ENCODE results near the gene RGS6.

Gene RGS6

GRCh38 chr14:72404998-72405397, 472.8 kb downstream of the RGS6 start:
- no peak for DNase-seq (ENCODE audit: low read depth)

DNA sequence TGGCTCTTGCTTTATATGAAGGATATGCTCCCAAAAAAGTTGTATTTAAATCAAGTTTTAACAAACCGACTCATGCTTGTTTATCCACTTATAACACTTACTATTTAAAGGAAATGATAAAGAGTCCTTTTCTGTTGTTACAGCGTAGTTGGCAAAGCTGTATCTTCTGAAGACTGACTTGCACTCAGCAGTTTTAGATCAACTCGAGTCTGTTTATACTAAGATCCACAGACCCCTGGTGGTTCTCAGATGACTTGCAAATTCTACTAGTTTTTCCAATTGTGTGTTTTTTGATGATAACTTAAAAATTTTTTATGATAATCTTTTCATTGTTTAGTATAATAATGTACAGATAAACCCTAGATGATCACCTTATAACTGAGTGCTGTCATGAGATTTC, 475.8 kb downstream of the RGS6 start:
- DNase-seq (ENCODE audit: low read depth) = no peak

DNA sequence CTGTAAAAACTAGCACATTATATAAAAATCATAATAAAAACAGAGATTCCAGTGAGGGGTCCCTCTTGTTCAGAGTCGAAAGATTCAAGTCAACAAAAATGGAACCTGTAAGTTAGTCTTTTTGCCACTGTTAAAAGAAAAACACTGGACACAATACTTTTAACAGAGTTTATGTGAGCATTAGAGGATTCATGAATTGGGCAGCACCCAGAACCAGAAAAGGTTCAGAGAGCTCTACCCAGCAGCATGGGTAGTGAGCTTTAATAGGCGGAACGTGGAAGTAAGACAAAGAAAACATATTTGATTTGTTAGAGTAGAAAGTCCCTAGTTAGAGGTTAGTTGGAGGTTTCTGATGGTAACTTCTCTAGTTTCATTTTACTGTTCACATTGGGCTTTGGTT, 476.8 kb downstream of the RGS6 start:
- DNase-seq (ENCODE audit: low read depth) = no peak

GRCh38 chr14:72416081-72416849, 484.0 kb downstream of the RGS6 start:
- DNase-seq (ENCODE audit: low read depth) = no peak

DNA sequence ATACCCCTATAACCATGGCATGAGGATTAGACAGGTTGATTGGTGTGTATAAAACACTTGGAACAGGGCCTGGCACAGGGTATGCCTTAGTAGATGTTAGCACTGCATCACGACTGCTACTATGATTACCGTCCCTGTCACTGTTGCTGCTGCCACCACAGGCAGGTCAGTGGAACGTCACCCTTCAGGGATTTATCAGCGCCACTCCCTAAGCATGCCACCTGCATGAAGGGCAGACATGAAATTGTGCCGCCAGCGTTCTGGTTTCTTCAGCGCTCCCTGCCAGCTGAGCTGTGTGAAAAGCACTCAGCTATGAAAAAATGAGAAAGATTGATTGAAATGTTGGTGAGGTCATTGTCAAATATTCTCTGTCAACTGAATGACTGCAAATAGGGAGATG, 484.7 kb downstream of the RGS6 start:
- DNase-seq (ENCODE audit: low read depth) = no peak

- no peak for DNase-seq (ENCODE audit: low read depth)
Measured at GRCh38 chr14:72418806-72419205, 486.6 kb downstream of the RGS6 start.

DNA sequence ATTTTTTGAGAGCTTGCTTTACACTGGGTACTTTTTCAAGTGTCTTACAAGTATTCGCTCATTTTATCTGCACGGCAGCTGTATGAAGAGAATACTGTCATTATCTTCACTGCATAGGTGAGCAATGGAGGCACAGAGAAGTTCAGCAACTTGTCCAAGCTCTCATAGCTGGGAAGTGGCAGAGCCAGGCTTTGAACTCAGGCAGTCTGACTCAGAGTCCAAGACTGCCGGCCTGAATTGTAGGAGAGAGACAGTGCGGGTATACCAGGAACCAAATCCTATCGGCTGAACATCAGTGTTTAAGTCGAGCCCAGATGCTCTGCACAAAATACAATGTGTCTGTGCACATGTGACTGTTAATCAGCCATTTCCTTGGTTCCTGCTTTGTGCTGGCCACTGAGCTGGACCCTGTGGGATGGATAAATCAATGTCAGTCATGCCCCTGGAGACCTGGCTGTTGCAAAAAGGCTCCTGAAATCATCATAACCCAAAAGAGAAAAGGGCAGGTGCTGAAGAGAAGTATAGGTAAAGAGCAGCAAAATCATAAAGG, 487.1 kb downstream of the RGS6 start:
- no peak for DNase-seq (ENCODE audit: low read depth)

DNA sequence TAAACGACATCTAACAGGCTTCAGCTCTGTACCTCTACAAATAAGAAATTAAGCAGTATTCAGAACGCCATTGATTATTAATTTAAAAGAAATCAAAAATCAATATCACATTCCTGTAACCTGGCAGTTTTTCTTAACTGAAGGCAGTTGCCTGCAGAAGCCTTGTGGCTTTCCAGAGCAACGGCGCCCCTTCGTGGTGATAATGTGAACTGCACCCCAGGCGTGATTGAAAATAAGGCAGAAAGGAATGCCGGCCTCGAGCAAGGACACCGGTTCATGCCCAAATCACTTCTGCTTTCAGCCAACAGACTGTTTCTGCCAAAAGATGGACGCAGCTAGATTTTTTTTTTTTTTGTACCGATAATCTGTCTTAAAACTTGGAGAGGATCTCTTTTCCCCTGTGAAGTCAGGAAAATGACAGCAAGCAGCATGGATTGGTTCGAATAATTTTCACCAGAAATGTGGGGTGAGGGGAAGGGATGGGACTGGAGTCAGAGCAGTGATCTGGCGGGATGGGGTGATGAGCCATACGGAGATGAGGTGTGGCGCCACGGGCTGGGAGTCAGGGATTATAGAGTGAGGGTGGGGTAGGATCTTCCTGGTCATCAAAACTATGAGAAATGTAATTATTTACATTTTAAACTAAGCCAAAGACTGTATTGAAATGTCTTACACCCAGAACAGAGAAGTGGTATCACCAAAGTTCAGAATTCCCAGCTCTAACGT, 488.7 kb downstream of the RGS6 start:
- DNase-seq (ENCODE audit: low read depth) = peak; percentile 59

DNA sequence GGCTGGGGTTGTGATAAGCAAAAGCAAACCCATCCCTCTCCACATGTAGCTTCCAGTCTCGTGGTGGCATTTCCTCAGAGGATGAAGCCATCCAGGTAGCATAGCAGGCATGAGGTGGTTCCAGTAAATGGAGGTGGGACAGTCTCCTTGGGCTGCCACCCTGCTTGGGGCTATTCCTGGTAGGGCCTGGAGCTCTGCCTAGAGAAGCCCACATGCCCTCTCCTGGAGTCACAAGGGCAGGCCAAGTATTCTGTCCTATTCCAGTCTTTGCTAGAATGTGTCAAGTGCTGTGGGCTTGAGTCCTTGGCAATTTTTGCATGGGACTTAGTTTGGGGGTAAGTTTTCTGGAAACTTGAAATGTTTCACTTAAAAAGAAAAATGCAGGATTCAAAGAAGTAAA, 491.7 kb downstream of the RGS6 start:
- DNase-seq (ENCODE audit: low read depth) = no peak

GRCh38 chr14:72430457-72430856, 498.2 kb downstream of the RGS6 start:
- no peak for DNase-seq (ENCODE audit: low read depth)

- no peak for DNase-seq (ENCODE audit: low read depth)
Measured at GRCh38 chr14:72432748-72433147, 500.5 kb downstream of the RGS6 start.

- DNase-seq (ENCODE audit: low read depth) = peak; percentile 39
Measured at GRCh38 chr14:72433511-72433910, 501.3 kb downstream of the RGS6 start.

DNA sequence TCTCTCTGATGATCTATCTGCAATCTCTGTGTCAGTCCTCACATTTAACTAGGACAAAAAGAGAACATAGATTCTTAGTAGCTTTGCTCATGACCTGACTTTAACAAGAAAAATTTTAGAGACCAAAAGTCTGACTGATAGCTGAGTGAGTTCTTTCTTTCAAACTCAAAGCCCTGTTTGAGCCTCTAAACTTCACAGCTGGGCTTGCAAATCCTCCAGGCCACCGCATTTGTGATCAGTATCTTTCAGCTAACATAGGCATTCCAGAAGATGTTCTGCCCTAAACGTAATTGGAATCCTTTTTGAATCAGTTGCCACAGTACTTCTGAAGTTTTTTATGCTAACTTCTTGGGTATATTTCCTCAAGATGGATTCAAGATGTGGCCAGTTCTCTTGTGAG, 502.6 kb downstream of the RGS6 start:
- DNase-seq (ENCODE audit: low read depth) = peak; percentile 27

DNA sequence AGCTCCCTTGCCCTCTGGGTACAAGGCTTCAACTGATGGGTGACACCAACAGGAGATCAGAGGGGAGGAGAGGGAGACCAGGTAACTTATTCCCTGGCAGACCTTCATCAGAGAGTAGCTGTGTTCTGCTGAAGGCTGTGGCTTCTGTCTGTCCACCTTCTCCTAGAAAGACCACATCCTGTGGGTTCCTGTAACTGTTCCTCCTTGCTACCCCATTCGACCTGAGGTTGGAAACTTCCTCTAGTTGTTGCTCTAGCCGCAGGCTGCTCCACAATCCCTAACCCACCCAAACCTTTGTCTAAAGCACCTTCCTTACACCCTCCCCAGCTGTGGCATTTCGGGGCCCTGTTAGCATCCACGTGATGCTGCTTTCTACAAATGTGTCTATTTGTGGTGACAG, 507.5 kb downstream of the RGS6 start:
- DNase-seq (ENCODE audit: low read depth) = no peak

DNA sequence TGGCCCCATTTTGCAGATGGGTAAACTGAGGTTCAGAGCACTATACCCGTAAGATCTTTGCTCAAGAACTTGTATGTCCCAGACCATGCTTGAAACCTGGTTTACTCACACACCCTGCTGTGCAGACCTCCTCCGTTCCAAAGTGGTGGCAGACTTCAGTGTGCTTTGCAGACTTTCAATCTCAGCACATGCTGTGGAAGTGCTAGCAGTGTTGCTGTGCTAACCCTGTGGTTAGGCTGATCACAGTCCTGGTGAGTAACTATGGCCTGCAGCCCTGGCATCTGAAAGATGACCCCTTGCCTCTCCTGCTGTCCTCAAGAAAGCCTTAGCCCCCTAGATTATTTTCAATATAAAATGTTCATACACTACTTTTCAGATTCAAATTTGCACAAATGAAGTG, 511.0 kb downstream of the RGS6 start:
- DNase-seq (ENCODE audit: low read depth) = no peak

DNA sequence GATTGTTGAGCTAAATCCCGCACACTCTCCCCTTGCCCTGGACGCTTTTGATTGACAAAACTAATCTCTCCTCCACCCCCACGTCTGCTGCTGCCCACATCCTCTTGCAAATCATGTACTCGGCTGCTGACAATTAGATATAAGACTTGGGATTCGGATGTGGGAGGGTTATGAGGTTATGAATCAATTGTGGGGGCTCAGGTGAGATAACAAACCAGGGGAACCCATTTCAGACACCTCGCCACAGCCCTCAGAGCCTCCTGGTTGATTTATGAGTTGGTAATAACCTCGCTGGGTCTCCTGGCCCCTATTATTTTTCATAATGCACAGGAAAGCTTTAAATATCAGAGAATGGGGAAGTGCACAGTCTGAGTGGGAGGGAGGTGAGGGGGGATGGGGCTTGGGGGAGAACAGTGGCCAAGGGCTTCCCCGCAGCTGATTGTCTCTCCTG, 511.8 kb downstream of the RGS6 start:
- no peak for DNase-seq (ENCODE audit: low read depth)

GRCh38 chr14:72444701-72445100, 512.5 kb downstream of the RGS6 start:
- DNase-seq (ENCODE audit: low read depth) = no peak

- no peak for DNase-seq (ENCODE audit: low read depth)
Measured at GRCh38 chr14:72448212-72448611, 516.0 kb downstream of the RGS6 start.

DNA sequence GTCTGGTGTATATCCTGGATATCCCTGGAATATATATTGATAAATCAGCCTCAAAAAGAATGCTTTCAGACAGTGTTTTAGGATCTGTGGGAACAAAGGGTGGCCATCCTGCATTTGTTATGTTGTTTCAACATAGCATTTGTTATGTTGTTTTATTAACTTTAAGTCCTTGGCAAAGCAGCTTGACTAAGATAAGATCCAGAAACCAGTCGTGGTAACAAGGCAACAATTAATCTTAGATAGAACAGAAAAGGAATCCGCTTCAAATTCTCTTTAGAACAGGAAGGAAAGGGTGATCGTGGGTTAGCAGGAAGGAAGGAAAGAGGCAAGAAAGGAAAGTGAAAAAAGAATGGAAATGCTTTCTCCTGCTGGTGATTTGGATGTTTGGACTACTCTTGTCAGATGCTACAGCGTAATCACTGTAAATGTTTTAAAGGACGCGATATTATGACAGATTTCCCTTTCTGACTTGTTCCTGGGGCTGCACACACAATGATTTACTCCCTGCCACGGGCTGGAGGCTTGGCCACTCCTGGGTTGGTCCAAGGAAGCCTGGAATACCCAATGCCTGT, 518.3 kb downstream of the RGS6 start:
- DNase-seq (ENCODE audit: low read depth) = no peak

DNA sequence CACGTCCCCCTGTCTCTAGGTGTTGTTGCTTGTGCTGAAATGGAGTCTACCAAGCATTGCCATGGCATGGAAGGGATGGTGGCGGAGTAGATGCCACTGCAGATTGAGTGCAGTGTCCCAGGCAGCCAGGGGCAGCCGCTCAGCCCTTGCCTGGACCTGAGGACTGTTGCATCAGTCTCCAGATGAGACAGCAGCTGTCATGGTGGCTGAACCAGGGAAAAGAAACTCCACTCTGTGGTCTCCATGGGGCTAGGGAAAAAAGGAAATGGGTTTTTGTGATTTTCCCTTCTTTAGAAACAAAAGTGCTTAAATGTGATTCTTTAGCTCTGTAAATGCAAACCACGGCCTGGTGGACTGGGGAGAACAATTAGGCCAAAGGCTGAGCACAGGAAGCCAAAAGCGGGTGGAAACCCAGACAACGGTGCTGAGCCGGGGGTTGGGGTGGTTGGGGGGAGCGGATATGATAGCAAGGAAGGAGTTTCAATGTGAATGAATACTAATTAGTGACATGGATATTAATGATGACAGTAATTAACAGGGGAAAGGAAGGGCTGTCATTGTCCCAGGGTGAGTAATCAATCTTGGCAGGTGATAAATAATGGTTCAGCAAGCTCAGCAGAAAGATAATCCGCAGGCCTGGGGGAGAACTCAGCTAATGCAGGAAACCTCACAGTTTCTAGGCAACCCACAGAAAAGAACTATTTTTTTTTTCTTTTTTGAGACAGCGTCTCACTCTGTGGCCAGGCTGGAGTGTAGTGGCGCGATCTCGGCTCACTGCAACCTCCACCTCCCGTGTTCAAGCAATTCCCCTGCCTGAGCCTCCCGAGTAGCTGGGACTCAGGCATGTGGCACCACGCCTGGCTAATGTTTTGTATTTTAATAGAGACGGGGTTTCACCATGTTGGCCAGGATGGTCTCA, 519.1 kb downstream of the RGS6 start:
- DNase-seq (ENCODE audit: low read depth) = no peak

GRCh38 chr14:72452774-72453173, 520.5 kb downstream of the RGS6 start:
- no peak for DNase-seq (ENCODE audit: low read depth)

All from EH (cell line).